ENCODE measurements around the gene GHRH.

The GHRH gene, protein sequence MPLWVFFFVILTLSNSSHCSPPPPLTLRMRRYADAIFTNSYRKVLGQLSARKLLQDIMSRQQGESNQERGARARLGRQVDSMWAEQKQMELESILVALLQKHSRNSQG

DNA sequence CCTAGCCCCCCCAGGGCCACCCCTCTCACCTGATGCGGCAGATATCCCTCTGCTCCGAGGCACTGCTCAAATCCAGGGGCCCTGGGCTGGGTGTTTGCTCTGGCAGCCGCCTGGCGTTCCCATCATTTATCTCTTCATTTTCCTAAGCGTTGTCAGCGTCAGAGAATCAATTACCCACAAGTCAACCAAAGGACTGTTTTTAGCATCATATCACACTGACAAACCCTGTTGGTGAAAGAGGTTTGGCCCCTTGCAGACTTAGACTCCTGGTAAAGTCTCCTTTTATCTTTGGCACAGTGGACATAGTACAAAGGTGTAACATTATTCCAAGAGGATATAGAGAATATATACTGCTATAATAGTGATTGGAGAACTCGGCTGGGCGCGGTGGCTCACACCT is at the start of gene GHRH:
Gene GHRH (minus strand): TSS at position 101 of the 400 bp plus-strand sequence. CDS start 4,925 bp downstream, outside the sequence.
- TF ChIP-seq, protein P1, sequence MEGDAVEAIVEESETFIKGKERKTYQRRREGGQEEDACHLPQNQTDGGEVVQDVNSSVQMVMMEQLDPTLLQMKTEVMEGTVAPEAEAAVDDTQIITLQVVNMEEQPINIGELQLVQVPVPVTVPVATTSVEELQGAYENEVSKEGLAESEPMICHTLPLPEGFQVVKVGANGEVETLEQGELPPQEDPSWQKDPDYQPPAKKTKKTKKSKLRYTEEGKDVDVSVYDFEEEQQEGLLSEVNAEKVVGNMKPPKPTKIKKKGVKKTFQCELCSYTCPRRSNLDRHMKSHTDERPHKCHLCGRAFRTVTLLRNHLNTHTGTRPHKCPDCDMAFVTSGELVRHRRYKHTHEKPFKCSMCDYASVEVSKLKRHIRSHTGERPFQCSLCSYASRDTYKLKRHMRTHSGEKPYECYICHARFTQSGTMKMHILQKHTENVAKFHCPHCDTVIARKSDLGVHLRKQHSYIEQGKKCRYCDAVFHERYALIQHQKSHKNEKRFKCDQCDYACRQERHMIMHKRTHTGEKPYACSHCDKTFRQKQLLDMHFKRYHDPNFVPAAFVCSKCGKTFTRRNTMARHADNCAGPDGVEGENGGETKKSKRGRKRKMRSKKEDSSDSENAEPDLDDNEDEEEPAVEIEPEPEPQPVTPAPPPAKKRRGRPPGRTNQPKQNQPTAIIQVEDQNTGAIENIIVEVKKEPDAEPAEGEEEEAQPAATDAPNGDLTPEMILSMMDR (IDR thresholded peaks at IDR 0.05; ENCODE audit: extremely low read depth, insufficient read depth, missing control alignments), result no peak
- in situ Hi-C loops (cut with MboI; ENCODE audit: low pct_unique_long_range_greater_than_20kb, low sequenced_read_pairs, unreplicated experiment), result no loop called here
- no peak for DNase-seq (ENCODE audit: low spot score)

DNA sequence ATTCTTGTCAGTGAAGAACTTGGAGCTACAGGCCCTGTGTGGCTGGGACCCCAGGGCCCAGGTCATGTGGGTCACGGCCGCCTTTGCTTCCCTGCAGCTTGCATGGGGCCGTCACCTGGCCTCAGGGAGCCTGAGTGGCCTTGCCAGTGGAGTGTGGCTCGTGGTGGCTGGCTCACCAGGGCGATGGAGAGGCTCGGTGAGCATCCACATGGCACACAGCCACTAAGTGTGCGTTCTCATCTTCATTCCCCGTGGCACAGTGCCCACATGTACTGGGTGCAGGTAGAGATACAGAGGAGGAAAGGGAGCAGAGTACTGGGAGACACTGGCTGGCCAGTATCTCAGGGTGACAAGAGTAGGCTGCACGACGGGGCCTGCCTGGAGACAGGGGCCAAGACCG is 49.3 kb upstream of the GHRH start:
- in situ Hi-C loops (cut with MboI; ENCODE audit: low pct_unique_long_range_greater_than_20kb, low sequenced_read_pairs, unreplicated experiment), result no loop called here
- DNase-seq (ENCODE audit: low spot score), result no peak
- TF ChIP-seq, protein P1 (IDR thresholded peaks at IDR 0.05; ENCODE audit: extremely low read depth, insufficient read depth, missing control alignments), result no peak

DNA sequence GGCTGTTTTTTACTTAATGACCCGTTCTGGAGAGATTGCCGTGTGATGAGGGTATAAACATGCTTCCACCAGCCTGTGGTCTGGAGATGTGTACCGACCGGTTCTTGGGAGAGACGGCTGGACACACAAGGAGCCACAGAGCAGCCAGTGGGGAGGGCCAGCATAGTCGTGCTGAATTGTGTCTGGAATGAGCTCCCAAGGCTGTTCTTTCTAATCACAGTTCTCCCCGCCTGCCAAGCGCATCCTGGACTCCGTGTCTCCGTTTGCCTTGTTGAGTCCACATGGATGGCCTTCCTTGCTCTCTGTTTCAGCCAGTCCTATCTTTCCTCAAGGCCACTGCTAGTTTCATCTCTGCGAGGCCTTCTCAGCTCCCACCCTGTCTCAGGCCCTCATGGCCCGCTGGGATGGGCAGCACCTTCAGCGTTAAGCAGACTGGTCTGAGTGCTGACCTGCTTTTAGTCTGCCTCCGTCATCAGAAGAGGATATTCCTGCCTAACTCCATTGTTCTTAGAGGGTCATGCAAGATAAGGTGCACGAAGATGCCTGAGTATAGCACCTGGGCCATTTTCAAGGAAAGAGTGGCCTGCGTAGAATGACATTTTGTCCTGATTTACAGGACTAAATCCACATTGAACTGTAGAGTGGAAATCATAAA is 48.4 kb upstream of the GHRH start:
- in situ Hi-C loops (cut with MboI; ENCODE audit: low pct_unique_long_range_greater_than_20kb, low sequenced_read_pairs, unreplicated experiment), result no loop called here
- TF ChIP-seq, protein P1 (IDR thresholded peaks at IDR 0.05; ENCODE audit: extremely low read depth, insufficient read depth, missing control alignments), result no peak
- DNase-seq (ENCODE audit: low spot score), result no peak

DNA sequence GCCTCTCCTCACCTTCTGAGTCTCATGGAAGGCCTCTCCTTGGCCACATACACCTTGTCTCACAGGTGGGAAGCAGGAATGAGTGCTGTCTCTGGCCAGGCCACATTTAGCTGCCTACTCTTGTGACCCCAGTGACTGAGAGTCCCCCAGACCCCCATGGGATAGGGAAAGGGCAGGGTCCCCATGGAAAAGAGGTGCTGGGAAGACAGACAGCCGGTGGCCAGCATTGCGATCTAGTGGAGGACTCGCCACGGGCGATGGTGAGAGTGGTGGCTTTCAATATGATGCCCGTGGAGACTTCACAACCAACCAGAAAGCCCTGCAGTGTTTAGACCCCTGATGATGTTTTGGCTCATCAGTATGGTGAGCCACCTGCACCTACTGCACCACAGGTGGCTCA is 47.7 kb upstream of the GHRH start:
- in situ Hi-C loops (cut with MboI; ENCODE audit: low pct_unique_long_range_greater_than_20kb, low sequenced_read_pairs, unreplicated experiment), result no loop called here
- TF ChIP-seq, protein P1 (IDR thresholded peaks at IDR 0.05; ENCODE audit: extremely low read depth, insufficient read depth, missing control alignments), result no peak
- no peak for DNase-seq (ENCODE audit: low spot score)

GRCh38 chr20:37308086-37309050 is 46.8 kb upstream of the GHRH start:
- TF ChIP-seq, protein P1 (IDR thresholded peaks at IDR 0.05; ENCODE audit: extremely low read depth, insufficient read depth, missing control alignments), result no peak
- peak; percentile 86 for DNase-seq (ENCODE audit: low spot score)
- in situ Hi-C loops (cut with MboI; ENCODE audit: low pct_unique_long_range_greater_than_20kb, low sequenced_read_pairs, unreplicated experiment), result no loop called here

DNA sequence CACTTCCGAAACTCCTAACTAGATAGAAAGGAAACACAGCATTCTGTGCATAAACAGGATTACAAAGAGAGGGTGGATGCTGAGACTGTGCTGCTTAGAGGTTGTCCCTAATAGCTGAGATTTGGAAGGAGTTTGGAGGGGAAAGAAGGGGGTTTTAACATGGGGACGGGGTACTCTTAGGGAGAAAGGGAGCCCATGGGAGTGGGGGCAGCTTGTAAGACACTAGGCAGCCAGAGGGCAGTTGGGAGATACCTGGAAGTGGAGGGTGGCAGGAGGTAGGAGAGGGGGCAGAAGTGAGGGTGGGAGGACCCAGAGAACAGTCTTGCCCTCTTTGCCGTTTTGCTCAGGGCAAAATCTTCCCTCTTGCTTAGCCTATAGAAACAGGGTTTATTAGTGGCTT is 44.2 kb upstream of the GHRH start:
- TF ChIP-seq, protein P1 (IDR thresholded peaks at IDR 0.05; ENCODE audit: extremely low read depth, insufficient read depth, missing control alignments), result no peak
- in situ Hi-C loops (cut with MboI; ENCODE audit: low pct_unique_long_range_greater_than_20kb, low sequenced_read_pairs, unreplicated experiment), result no loop called here
- DNase-seq (ENCODE audit: low spot score), result no peak
